Inflammatory macrophage treated with lipopolysaccharide for 4 hours (primary cell): ENCODE results near the gene SLC22A23.
A peak's percentile ranks its signal among the peaks of the same experiment; 100 is the strongest.
"Not testable (repeated sequence)": the region's sequence is repeated elsewhere in the genome, so short reads cannot be mapped to it uniquely, and the experiment has no call there.

Experiments used
- DNase-seq: peaks from one replicate; pipeline ENCODE4 v3.0.0-alpha.2; 2020

SLC22A23 gene

GRCh38 chr6:3402310-3403237 lies 54.3 kb downstream of the SLC22A23 start:
- no peak for DNase-seq

DNA sequence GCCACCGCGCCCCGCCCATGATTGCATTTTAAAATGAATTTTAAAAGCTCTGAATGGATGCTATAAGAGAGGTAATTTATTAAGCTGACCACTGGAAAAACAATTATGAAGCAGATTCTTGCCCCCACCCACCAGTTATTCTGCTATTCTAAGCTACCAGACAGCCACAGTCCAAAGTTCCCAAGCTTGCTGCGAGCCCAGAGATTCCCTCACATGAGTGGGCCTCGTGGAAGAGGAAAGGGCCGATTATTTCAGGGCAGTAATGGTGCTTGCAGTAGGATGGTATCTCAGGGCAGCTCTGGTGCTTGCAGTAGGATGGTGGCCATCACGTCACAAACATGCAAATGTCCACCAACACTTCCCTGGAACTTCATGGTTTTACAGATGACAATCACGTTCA lies 56.7 kb downstream of the SLC22A23 start:
- no peak for DNase-seq

GRCh38 chr6:3398755-3399696 lies 57.8 kb downstream of the SLC22A23 start:
- DNase-seq = no peak

- DNase-seq = no peak
Measured at GRCh38 chr6:3398165-3398562, 58.7 kb downstream of the SLC22A23 start.

GRCh38 chr6:3397229-3398164 lies 59.4 kb downstream of the SLC22A23 start:
- no peak for DNase-seq

DNA sequence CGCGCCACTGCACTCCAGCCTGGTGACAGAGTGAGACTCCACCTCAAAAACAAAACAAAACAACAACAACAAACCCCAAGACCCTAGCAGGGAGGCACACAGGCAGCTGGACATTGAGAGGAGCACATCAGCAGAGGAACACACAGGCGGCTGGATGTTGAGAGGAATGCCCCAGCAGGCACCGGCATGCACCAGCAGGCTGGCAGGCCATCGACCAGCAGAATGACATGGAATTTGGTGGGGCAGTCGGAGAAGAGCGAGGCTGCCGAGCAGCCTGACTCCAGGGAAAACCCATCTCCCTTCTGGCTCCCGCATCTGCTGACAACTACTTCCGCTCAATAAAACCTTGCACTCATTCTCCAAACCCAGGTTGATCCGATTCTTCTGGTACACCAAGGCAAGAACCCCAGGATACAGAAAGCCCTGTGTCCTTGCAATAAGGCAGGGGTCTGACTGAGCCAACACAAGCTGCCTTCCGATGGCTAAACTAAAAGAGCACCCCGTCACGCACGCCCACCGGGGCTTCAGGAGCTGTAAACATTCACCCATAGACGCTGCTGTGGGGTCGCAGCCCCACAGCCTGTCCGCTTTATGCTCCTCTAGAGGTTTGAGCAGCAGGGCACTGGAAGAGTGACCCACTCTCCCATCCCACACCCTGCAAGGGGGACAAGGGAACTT lies 60.2 kb downstream of the SLC22A23 start:
- no peak for DNase-seq

GRCh38 chr6:3394671-3395070 lies 62.2 kb downstream of the SLC22A23 start:
- no peak for DNase-seq

GRCh38 chr6:3393836-3394202 lies 63.0 kb downstream of the SLC22A23 start:
- no peak for DNase-seq

GRCh38 chr6:3392930-3393835 lies 63.7 kb downstream of the SLC22A23 start:
- DNase-seq = no peak

DNA sequence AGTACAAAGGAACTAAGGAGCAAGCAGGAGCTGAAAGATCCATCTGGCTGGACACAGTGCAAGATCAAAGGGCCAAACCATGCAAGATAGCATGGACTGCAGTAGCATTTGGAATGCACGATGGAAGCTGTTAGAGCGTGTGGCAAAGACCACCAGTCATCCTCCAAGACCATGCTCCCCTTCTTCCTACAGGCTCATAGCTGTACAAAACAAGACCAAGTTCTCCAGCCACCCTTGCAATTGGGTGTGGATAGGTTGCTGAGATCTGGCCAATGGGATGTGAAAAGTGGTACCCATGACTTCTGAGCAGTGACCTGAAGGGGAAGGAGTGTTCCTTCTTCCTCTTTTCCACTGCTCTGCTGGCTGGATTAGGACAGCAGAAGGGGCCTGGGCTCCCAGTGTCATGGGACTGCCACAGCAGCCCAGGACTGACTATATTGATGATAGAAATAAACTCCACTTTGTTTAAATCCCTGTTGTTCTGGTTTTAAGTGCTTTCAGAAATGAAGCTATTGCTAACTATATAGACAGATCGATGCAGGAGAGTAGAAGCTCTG lies 64.9 kb downstream of the SLC22A23 start:
- DNase-seq = peak; percentile 21

GRCh38 chr6:3390698-3391097 lies 66.2 kb downstream of the SLC22A23 start:
- DNase-seq = no peak

GRCh38 chr6:3389390-3390167 lies 67.3 kb downstream of the SLC22A23 start:
- no peak for DNase-seq

DNA sequence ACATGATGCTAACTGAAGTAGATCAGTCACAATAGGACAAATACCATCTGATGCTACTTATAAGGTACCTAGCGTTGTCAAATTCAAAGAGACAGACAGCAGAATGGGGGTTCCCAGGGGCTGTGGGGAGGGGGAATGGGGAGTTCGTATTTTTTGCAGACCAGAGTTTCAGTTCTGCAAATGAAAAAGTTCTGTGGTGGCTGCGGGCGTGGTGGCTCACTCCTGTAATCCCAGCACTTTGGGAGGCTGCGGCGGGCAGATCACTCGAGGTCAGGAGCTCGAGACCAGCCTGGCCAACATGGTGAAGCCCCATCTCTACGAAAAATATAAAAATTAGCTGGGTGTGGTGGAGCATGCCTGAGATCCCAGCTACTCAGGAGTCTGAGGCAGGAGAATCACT lies 68.1 kb downstream of the SLC22A23 start:
- DNase-seq = no peak

- no peak for DNase-seq
Measured at GRCh38 chr6:3386374-3386857, 70.4 kb downstream of the SLC22A23 start.

DNA sequence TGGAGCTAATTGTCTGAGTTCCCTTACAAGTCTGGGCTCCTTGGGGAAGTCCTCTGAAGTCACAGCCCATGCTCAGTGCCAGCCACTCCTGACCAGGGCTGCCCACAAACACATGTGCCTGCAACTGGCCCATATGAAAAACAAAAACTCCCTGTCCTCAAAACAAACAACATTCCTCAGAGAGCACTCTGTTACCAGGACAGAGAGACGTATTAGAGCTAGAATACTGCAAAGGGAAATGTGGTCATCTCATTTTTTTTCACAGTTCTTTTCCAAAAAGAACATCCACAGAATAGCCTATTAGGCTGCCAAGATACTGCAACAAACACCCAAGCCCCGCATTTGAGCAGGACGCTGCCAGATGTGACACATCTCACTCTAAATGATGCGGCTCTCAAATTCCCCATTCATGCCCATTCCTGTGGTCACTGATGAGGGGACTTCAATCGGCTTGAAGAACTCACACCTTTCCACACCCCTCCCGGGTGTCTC lies 71.1 kb downstream of the SLC22A23 start:
- DNase-seq = no peak

DNA sequence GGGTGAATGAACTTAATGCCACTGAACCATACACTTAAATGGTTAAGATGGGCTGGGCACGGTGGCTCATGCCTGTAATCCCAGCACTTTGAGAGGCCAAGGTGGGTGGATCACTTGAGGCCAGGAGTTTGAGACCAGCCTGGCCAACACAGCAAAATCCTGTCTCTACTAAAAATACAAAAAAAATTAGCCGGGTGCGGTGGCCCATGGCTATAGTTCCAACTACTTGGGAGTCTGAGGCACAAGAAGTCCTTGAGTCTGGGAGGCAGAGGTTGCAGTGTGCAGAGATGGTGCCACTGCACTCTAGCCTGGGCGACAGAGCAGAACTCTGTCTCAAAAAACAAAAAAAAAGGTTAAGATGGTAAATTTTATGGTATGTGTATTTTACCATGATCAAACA lies 71.7 kb downstream of the SLC22A23 start:
- not testable (repeated sequence) for DNase-seq

GRCh38 chr6:3384241-3385143 lies 72.4 kb downstream of the SLC22A23 start:
- DNase-seq = no peak

GRCh38 chr6:3383525-3383924 lies 73.3 kb downstream of the SLC22A23 start:
- peak; percentile 27 for DNase-seq
